ENCODE data around the gene HDHD3.

The HDHD3 gene

GRCh38 chr9:113328045-113328782 is 48.6 kb downstream of the HDHD3 start:
- DNase-seq (ENCODE audit: low read depth), result no peak

GRCh38 chr9:113326230-113326629 is 50.6 kb downstream of the HDHD3 start:
- DNase-seq (ENCODE audit: low read depth), result no peak

Data from stimulated activated CD8-positive, alpha-beta memory T cell treated with anti-CD3 and anti-CD28 coated beads, Interleukin-12 subunit alpha, Interleukin-12 subunit beta, amount 100 ng/mL, for 4 hours (primary cell).